Spleen (tissue), 11 donors: ENCODE data around the gene SPATA25. TPM values are rescaled to one million over a fixed set of nuclear protein-coding genes. Genes with fewer than 3 reads are reported as not detected.

Source experiments
- DNase-seq: peaks from one replicate; pipeline ENCODE4 v3.0.0-alpha.2; 2020
- H3K27ac ChIP-seq, 8 donors: fragments of 200-600 bp; sonication (generic) in 7 of 8; 1 replicate in 4 of 8; 2 replicates in 4 of 8; pipeline versions ENCODE4 v1.5.0 to v1.8.0; 2016 to 2021; ENCODE audit warnings: inconsistent platforms in 4 of 8, mild to moderate bottlenecking in 4 of 8, moderate library complexity in 1 of 8
- H3K27me3 ChIP-seq, 7 donors: fragments of 200-600 bp; sonication (generic) in 6 of 7; replicated peaks in 1 of 7; 1 replicate in 4 of 7; 2 replicates in 3 of 7; pipeline versions ENCODE4 v1.5.0 to v1.8.0; 2016 to 2021; ENCODE audit warnings: inconsistent platforms in 3 of 7, mild to moderate bottlenecking in 1 of 7
- H3K36me3 ChIP-seq, 6 donors: fragments of 200-600 bp; sonication (generic) in 5 of 6; 1 replicate in 4 of 6; 2 replicates in 2 of 6; pipeline versions ENCODE4 v1.5.0 to v1.8.0; 2016 to 2021; ENCODE audit warnings: inconsistent platforms in 2 of 6
- H3K4me1 ChIP-seq, 6 donors: fragments of 200-600 bp; sonication (generic) in 5 of 6; 1 replicate in 3 of 6; 2 replicates in 3 of 6; pipeline versions ENCODE4 v1.5.0 to v1.8.0; 2016 to 2021; ENCODE audit warnings: inconsistent platforms in 3 of 6
- H3K4me3 ChIP-seq, 8 donors: fragments of 200-600 bp; sonication (generic) in 7 of 8; 1 replicate in 4 of 8; 2 replicates in 4 of 8; pipeline versions ENCODE4 v1.5.0 to v1.8.0; 2016 to 2021; ENCODE audit warnings: inconsistent platforms in 4 of 8, mild to moderate bottlenecking in 4 of 8, moderate library complexity in 2 of 8
- H3K9me3 ChIP-seq, 8 donors: fragments of 200-600 bp; sonication (generic) in 7 of 8; 1 replicate in 4 of 8; 2 replicates in 4 of 8; pipeline versions ENCODE4 v1.5.0 to v1.8.0; 2016 to 2021; ENCODE audit warnings: inconsistent platforms in 4 of 8
- POLR2A ChIP-seq, 3 donors: fragments of 450-650 bp; IDR thresholded peaks; one replicate each; pipeline ENCODE4 v1.5.1; 2017; ENCODE audit warnings: antibody characterized with exemption in 3 of 3, mild to moderate bottlenecking in 1 of 3
- POLR2AphosphoS5 ChIP-seq, 3 donors: sonication (generic); formaldehyde crosslinking; IDR thresholded peaks; one replicate each; pipeline ENCODE4 v1.5.1; 2017; ENCODE audit warnings: antibody characterized with exemption in 3 of 3
- WGBS, 5 donors: extraction: QIAGEN DNeasy Blood & Tissue Kit in 3 of 5; methylation state at CpG; one replicate each; pipeline versions ENCODE4 v1.1.5 to v1.1.7; 2013 to 2018; 5-methylcytosine and 5-hydroxymethylcytosine counted together
- intact Hi-C: fragments of 100-400 bp; cut with DNase I; formaldehyde crosslinking; loops from one replicate; pipeline ENCODE4 v1.15.0; 2023; ENCODE audit warnings: low total_unique reads
- polyA plus RNA-seq, 3 donors: library from polyadenylated mRNA; stranded (reverse); fragments of 200-250 nt; gene quantifications; one replicate each; pipeline ENCODE4 v1.2.1, GENCODE V29; 2013
- total RNA-seq, 7 donors: library from RNA; depleted of rRNA in 3 of 7; stranded (reverse); fragments of >200 nt in 3 of 7; fragmentation: NEBNext Ultra II Directional in 4 of 7; extraction: Animal tissue kit (Norgen Biotek cat#: 25700) in 4 of 7; gene quantifications; one replicate each; pipeline versions ENCODE4 v1.1.0 to v1.2.1, GENCODE V29; 2016 to 2021
- TF ChIP-seq, protein P1 (sequence below), 11 experiments: fragments of 200-600 bp in 7 of 11; fragments of 450-650 bp in 4 of 11; sonication (generic) in 4 of 11; IDR thresholded peaks in 8 of 11; conservative IDR thresholded peaks in 3 of 11; 1 replicate in 7 of 11; 2 replicates in 4 of 11; pipeline versions ENCODE4 v1.4.0 to v1.8.0; 2016 to 2021; ENCODE audit warnings: antibody characterized with exemption in 11 of 11, inconsistent platforms in 4 of 11, mild to moderate bottlenecking in 1 of 11
- donor health status: healthy with polysubstance abuse.
- donor health status: DM: no; HTN: no; CAD: no; lungs with moderate emphysema.
- donor health status: DM: no; HTN: no; CAD: no.
- donor health status: Bipolar disorder and iron deficiency.
- donor health status: healthy.
- donor health status: DM: no; HTN: no; CAD: no.
- donor health status: DM: yes; HTN: yes; CAD: no.

The SPATA25 gene
- total and polyA plus RNA-seq, 10 donors: 0.41 to 11.5 (median 3.0) TPM

DNA sequence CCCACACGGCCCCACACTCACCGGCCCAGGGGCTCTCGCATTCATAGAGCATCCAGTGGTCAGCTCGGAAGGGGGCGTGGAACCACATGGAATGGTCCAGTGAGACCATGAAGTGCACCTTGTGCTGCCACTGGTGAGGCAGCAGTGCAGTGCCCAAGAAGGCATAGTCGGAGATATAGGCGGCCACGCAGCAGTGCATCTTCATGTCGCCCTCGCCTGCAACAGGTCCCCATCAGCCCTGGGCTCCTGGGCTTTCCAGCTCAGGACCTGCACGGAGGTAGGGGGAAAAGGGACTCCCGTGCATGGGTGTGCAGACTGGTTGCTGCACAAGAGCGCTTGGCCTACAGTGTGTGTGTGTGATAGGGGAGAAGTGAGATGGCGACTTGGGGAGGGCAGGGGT, 43.9 kb downstream of the SPATA25 start:
- TF ChIP-seq POLR2AphosphoS5 (IDR thresholded peaks at IDR 0.05): peak; percentile 4 to 58 (median 42)
- TF ChIP-seq, protein P1, sequence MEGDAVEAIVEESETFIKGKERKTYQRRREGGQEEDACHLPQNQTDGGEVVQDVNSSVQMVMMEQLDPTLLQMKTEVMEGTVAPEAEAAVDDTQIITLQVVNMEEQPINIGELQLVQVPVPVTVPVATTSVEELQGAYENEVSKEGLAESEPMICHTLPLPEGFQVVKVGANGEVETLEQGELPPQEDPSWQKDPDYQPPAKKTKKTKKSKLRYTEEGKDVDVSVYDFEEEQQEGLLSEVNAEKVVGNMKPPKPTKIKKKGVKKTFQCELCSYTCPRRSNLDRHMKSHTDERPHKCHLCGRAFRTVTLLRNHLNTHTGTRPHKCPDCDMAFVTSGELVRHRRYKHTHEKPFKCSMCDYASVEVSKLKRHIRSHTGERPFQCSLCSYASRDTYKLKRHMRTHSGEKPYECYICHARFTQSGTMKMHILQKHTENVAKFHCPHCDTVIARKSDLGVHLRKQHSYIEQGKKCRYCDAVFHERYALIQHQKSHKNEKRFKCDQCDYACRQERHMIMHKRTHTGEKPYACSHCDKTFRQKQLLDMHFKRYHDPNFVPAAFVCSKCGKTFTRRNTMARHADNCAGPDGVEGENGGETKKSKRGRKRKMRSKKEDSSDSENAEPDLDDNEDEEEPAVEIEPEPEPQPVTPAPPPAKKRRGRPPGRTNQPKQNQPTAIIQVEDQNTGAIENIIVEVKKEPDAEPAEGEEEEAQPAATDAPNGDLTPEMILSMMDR (IDR thresholded peaks at IDR 0.05 in 8 of 11, conservative IDR thresholded peaks at IDR 0.05 in 3 of 11): no peak
- no peak for DNase-seq
- Histone ChIP-seq H3K27ac (peak overlapping the region in 3 of 8 donors; percentile 63 to 78 (median 66)), H3K9me3 (no peaks in the 10 kb centered on the region), H3K27me3 (no peaks in the 10 kb centered on the region), H3K4me3 (no peak overlapping the region), H3K36me3 (peaks cover 3 to 100% (median 65%) of the 10 kb centered on the region in 6 donors), H3K4me1 (peaks cover 9 to 45% (median 17%) of the 10 kb centered on the region in 6 donors)
- intact Hi-C loops: no loop called here
- WGBS, 5 donors: 89 to 96% (median 94%) methylated on average over 13 to 14 of the region's 14 CpGs

DNA sequence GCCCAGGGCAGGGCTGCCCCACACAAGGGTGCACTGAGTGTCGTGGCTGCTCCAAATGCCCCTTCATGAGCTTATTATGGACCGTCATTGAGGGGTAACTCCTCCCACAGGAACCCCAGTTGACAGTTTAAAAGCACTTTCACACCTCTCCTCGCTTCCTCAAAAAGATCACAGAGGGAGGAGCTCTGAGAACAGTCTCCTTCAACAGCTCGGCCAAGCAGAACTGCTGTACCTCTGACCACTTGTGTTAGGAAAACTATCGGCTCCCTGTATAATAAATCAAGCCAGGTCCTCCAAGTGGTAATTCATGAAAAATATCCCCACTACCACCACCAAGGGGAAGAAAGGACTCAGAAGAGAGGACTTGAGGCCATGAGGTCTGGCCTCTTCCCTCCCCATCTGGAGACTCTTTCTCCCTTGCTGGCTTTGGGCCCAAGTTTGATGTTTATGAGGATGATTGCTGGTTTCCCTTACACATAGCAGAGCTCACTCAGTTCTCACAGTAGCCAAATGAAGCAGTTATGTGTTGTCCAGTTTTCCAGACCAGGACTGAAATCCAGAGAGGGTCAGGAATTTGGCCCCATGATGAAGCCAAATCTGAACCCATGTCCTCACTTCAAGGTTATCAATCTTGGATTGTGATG, 45.1 kb downstream of the SPATA25 start:
- Histone ChIP-seq H3K4me3 (no peak overlapping the region), H3K9me3 (no peaks in the 10 kb centered on the region), H3K27ac (peak overlapping the region; percentile 9 to 78 (median 52)), H3K36me3 (peaks cover 3 to 96% (median 59%) of the 10 kb centered on the region in 6 donors), H3K27me3 (no peaks in the 10 kb centered on the region), H3K4me1 (peaks cover 9 to 48% (median 19%) of the 10 kb centered on the region in 6 donors)
- WGBS, 5 donors: 6 to 30% (median 25%) methylated on average over 1 to 5 of the region's 5 CpGs
- no peak for TF ChIP-seq POLR2AphosphoS5 (IDR thresholded peaks at IDR 0.05)
- no peak for TF ChIP-seq POLR2A (IDR thresholded peaks at IDR 0.05)
- TF ChIP-seq, protein P1 (IDR thresholded peaks at IDR 0.05 in 8 of 11, conservative IDR thresholded peaks at IDR 0.05 in 3 of 11): no peak
- no peak for DNase-seq
- intact Hi-C loops: no loop called here

DNA sequence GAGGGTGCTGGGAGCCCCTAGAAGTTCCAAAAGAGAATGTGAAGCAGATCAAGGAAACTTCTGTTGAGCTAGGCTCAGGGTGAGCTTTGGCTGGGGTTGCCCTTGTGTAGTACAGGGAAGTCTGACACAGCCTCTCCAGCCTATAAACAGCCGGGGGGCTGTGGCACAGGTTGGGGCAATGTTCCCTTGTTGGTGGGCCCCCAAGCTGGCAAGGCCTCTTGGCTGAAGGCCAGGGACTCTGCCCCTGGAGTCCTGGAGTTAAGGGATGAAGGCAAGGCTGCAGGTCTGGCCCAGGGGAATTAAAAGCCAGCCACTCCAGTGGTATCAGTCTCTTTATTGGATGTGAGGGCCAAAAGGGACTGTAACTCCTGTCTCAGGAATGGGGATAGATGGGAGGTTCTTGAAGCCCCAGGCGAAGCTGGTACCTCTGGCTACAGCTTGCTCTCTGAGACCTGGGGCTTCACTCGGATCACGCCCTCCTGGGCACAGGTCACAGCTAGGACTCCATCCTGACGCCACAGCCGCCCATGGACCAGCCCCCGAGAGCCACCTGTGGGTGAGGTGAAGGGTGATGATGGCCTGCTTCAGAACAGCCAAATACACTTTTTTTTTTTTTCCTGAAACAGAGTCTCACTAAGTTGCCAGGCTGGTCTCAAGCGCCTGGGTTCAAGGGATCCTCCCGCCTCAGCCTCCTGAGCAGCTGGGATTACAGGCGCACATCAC, 45.9 kb downstream of the SPATA25 start:
- Histone ChIP-seq H3K36me3 (peaks cover 3 to 89% (median 53%) of the 10 kb centered on the region in 6 donors), H3K9me3 (no peaks in the 10 kb centered on the region), H3K4me1 (peaks cover 9 to 50% (median 24%) of the 10 kb centered on the region in 6 donors), H3K27me3 (no peaks in the 10 kb centered on the region), H3K27ac (peak overlapping the region in 7 of 8 donors; percentile 9 to 78 (median 58)), H3K4me3 (no peak overlapping the region)
- TF ChIP-seq POLR2A (IDR thresholded peaks at IDR 0.05) (no peak), POLR2AphosphoS5 (IDR thresholded peaks at IDR 0.05) (peak in 1 of 3 donors; percentile 17)
- TF ChIP-seq, protein P1 (IDR thresholded peaks at IDR 0.05 in 8 of 11, conservative IDR thresholded peaks at IDR 0.05 in 3 of 11): no peak
- DNase-seq: no peak
- intact Hi-C loops: no loop called here
- 83 to 97% (median 93%) methylated on average over 8 to 10 of the region's 10 CpGs for WGBS, 5 donors

DNA sequence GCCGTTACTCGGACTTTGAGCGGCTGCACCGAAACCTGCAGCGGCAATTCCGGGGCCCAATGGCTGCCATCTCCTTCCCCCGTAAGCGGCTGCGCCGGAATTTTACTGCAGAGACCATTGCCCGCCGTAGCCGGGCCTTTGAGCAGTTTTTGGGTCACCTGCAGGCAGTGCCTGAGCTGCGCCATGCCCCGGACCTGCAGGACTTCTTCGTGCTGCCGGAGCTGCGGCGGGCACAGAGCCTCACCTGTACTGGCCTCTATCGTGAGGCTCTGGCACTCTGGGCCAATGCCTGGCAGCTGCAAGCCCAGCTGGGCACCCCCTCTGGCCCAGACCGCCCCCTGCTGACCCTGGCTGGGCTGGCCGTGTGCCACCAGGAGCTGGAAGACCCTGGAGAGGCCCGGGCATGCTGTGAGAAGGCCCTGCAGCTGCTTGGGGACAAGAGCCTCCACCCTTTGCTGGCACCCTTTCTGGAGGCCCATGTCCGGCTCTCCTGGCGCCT, 46.7 kb downstream of the SPATA25 start:
- DNase-seq: no peak
- Histone ChIP-seq H3K4me1 (peaks cover 10 to 57% (median 27%) of the 10 kb centered on the region in 6 donors), H3K27ac (no peak overlapping the region), H3K36me3 (peaks cover 3 to 80% (median 45%) of the 10 kb centered on the region in 6 donors), H3K9me3 (no peaks in the 10 kb centered on the region), H3K4me3 (no peak overlapping the region), H3K27me3 (no peaks in the 10 kb centered on the region)
- 93 to 97% (median 94%) methylated on average over 14 to 25 of the region's 25 CpGs for WGBS, 5 donors
- TF ChIP-seq, protein P1 (IDR thresholded peaks at IDR 0.05 in 8 of 11, conservative IDR thresholded peaks at IDR 0.05 in 3 of 11): no peak
- peak in 1 of 3 donors; percentile 51 for TF ChIP-seq POLR2AphosphoS5 (IDR thresholded peaks at IDR 0.05)
- intact Hi-C loops: no loop called here
